ENCODE data around the gene MALT1. TPM values are rescaled to one million over a fixed set of nuclear protein-coding genes. Genes with fewer than 3 reads are reported as not detected.
"Not testable (repeated sequence)": the region's sequence is repeated elsewhere in the genome, so short reads cannot be mapped to it uniquely, and the experiment has no call there.

Gene MALT1
- total RNA-seq, 5 donors from 2014 or later (not counting 1 experiment from before 2014, with no cell fraction given) = 54.5 to 83.2 (median 69.5) TPM

- no peaks in the 10 kb centered on the region for H3K36me3 ChIP-seq (ENCODE audit: control insufficient read depth in 2 of 2, extremely low read depth in 1 of 2, insufficient read depth in 1 of 2, low read length in 1 of 2)
- CTCF ChIA-PET = interaction anchor here in 1 of 2 donors (0.5 to 1.2 kb wide), 2 partner anchors 8 to 18 kb away, joined by 5 to 6 read pairs; no protein-coding TSS in a partner anchor
- H3K27ac Mint-ChIP-seq = peak overlapping the region; percentile 40 to 44
These were observed 84.2 kb downstream of the MALT1 start for GRCh38 chr18:58755304-58756010.

GRCh38 chr18:58756148-58756547, 84.9 kb downstream of the MALT1 start:
- Histone ChIP-seq H3K36me3 (ENCODE audit: control insufficient read depth in 2 of 2, extremely low read depth in 1 of 2, insufficient read depth in 1 of 2, low read length in 1 of 2) (no peaks in the 10 kb centered on the region), H3K4me1 (ENCODE audit: control insufficient read depth in 1 of 2, extremely low read depth in 1 of 2, insufficient read depth in 2 of 2, low read length in 2 of 2) (peaks cover 19 to 28% of the 10 kb centered on the region in 2 experiments), H3K4me3 (ENCODE audit: control insufficient read depth in 1 of 2, extremely low read depth in 1 of 2, low read length in 1 of 2) (no peak overlapping the region), H3K27me3 (replicated peaks in 1 of 2; ENCODE audit: control insufficient read depth in 2 of 2, extremely low read depth in 1 of 2, insufficient read depth in 2 of 2, low read length in 1 of 2) (no peaks in the 10 kb centered on the region), H3K27ac (ENCODE audit: low read length) (no peak overlapping the region), H3K9me3 (no peaks in the 10 kb centered on the region)
- Mint-ChIP-seq H3K4me1 (peaks cover 31 to 52% (median 43%) of the 10 kb centered on the region in 3 donors), H3K4me3 (peak overlapping the region in 1 of 3 donors; percentile 38), H3K27ac (no peak overlapping the region), H3K9me3 (no peaks in the 10 kb centered on the region), H3K36me3 (no peaks in the 10 kb centered on the region), H3K27me3 (no peaks in the 10 kb centered on the region)
- DNase-seq (no peak), ATAC-seq (replicated peaks in 1 of 4) (no peak)
- ChIA-PET POLR2A (no interaction called here), CTCF (interaction anchor here in 1 of 2 donors (0.5 to 1.2 kb wide), 2 partner anchors 8 to 17 kb away, joined by 5 to 6 read pairs; no protein-coding TSS in a partner anchor)
- WGBS (ENCODE audit: insufficient coverage) = 88% methylated on average over 4 of the region's 10 CpGs

More at GRCh38 chr18:58755304-58756010, 84.2 kb downstream of the MALT1 start:
- POLR2A ChIA-PET = interaction anchor here in 1 of 2 donors (0.6 kb wide), 1 partner anchor 10 kb away, joined by 3 read pairs; no protein-coding TSS in a partner anchor
- Histone ChIP-seq H3K4me1 (ENCODE audit: control insufficient read depth in 1 of 2, extremely low read depth in 1 of 2, insufficient read depth in 2 of 2, low read length in 2 of 2) (peaks cover 15 to 24% of the 10 kb centered on the region in 2 experiments), H3K9me3 (no peaks in the 10 kb centered on the region), H3K27me3 (replicated peaks in 1 of 2; ENCODE audit: control insufficient read depth in 2 of 2, extremely low read depth in 1 of 2, insufficient read depth in 2 of 2, low read length in 1 of 2) (no peaks in the 10 kb centered on the region), H3K4me3 (ENCODE audit: control insufficient read depth in 1 of 2, extremely low read depth in 1 of 2, low read length in 1 of 2) (no peak overlapping the region), H3K27ac (ENCODE audit: low read length) (no peak overlapping the region)
- DNase-seq (peak in 19 of 35 experiments; percentile 14 to 50 (median 20)), ATAC-seq (replicated peaks in 1 of 4) (peak; percentile 44 to 71 (median 59))
- peaks cover 27 to 48% (median 40%) of the 10 kb centered on the region in 3 donors for H3K4me1 Mint-ChIP-seq
- peaks cover 5% of the 10 kb centered on the region for H3K36me3 Mint-ChIP-seq
- 83% methylated on average over 14 of the region's 15 CpGs for WGBS (ENCODE audit: insufficient coverage)
- H3K4me3 Mint-ChIP-seq = peak overlapping the region in 1 of 3 donors; percentile 38
- no peaks in the 10 kb centered on the region for H3K9me3 Mint-ChIP-seq
- H3K27me3 Mint-ChIP-seq = no peaks in the 10 kb centered on the region

- DNase-seq = no peak
- H3K4me1 ChIP-seq (ENCODE audit: control insufficient read depth in 1 of 2, extremely low read depth in 1 of 2, insufficient read depth in 2 of 2, low read length in 2 of 2) = peaks cover 20 to 31% of the 10 kb centered on the region in 2 experiments
- no peak overlapping the region for H3K4me3 ChIP-seq (ENCODE audit: control insufficient read depth in 1 of 2, extremely low read depth in 1 of 2, low read length in 1 of 2)
- H3K27ac Mint-ChIP-seq = no peak overlapping the region
- H3K9me3 Mint-ChIP-seq = no peaks in the 10 kb centered on the region
- peaks cover 37 to 58% (median 49%) of the 10 kb centered on the region in 3 donors for H3K4me1 Mint-ChIP-seq
- no peaks in the 10 kb centered on the region for H3K36me3 ChIP-seq (ENCODE audit: control insufficient read depth in 2 of 2, extremely low read depth in 1 of 2, insufficient read depth in 1 of 2, low read length in 1 of 2)
- WGBS (ENCODE audit: insufficient coverage) = 92% methylated on average over 8 of the region's 8 CpGs
- no peaks in the 10 kb centered on the region for H3K36me3 Mint-ChIP-seq
- ATAC-seq (replicated peaks in 1 of 4) = no peak
- no peaks in the 10 kb centered on the region for H3K9me3 ChIP-seq
- ChIA-PET POLR2A (no interaction called here), CTCF (interaction anchor here in 1 of 2 donors (0.6 kb wide), 1 partner anchor 146 kb away, joined by 5 read pairs; no protein-coding TSS in a partner anchor)
- no peak overlapping the region for H3K27ac ChIP-seq (ENCODE audit: low read length)
- H3K27me3 ChIP-seq (replicated peaks in 1 of 2; ENCODE audit: control insufficient read depth in 2 of 2, extremely low read depth in 1 of 2, insufficient read depth in 2 of 2, low read length in 1 of 2) = no peaks in the 10 kb centered on the region
- H3K4me3 Mint-ChIP-seq = no peak overlapping the region
- H3K27me3 Mint-ChIP-seq = no peaks in the 10 kb centered on the region
These were observed 85.5 kb downstream of the MALT1 start for GRCh38 chr18:58756596-58757240.

- not testable (repeated sequence) for H3K27ac ChIP-seq (ENCODE audit: low read length); H3K9me3 Mint-ChIP-seq; H3K9me3 ChIP-seq; H3K4me3 ChIP-seq (ENCODE audit: control insufficient read depth in 1 of 2, extremely low read depth in 1 of 2, low read length in 1 of 2); H3K4me3 Mint-ChIP-seq; H3K27me3 ChIP-seq (replicated peaks in 1 of 2; ENCODE audit: control insufficient read depth in 2 of 2, extremely low read depth in 1 of 2, insufficient read depth in 2 of 2, low read length in 1 of 2); H3K27ac Mint-ChIP-seq; H3K36me3 Mint-ChIP-seq; DNase-seq; ATAC-seq (replicated peaks in 1 of 4); H3K36me3 ChIP-seq (ENCODE audit: control insufficient read depth in 2 of 2, extremely low read depth in 1 of 2, insufficient read depth in 1 of 2, low read length in 1 of 2); H3K27me3 Mint-ChIP-seq
- ChIA-PET POLR2A (interaction anchor here in 1 of 2 donors (0.6 kb wide), 1 partner anchor 38 kb away, joined by 3 read pairs; no protein-coding TSS in a partner anchor), CTCF (interaction anchor here in 1 of 2 donors (0.6 kb wide), 1 partner anchor 147 kb away, joined by 5 read pairs; no protein-coding TSS in a partner anchor)
- peaks cover 41 to 62% (median 55%) of the 10 kb centered on the region in 3 donors for H3K4me1 Mint-ChIP-seq
- peaks cover 20 to 36% of the 10 kb centered on the region in 2 experiments for H3K4me1 ChIP-seq (ENCODE audit: control insufficient read depth in 1 of 2, extremely low read depth in 1 of 2, insufficient read depth in 2 of 2, low read length in 2 of 2)
- 97% methylated on average over 5 of the region's 7 CpGs for WGBS (ENCODE audit: insufficient coverage)
These were observed 86.1 kb downstream of the MALT1 start for GRCh38 chr18:58757351-58757750.

GRCh38 chr18:58758046-58758445, 86.8 kb downstream of the MALT1 start:
- Mint-ChIP-seq H3K4me1 (peaks cover 41 to 66% (median 60%) of the 10 kb centered on the region in 3 donors), H3K4me3 (no peak overlapping the region), H3K27me3 (peaks cover under 1 to 1% of the 10 kb centered on the region in 2 donors), H3K9me3 (no peaks in the 10 kb centered on the region), H3K36me3 (no peaks in the 10 kb centered on the region), H3K27ac (peak overlapping the region in 1 of 2 donors; percentile 1)
- H3K36me3 ChIP-seq (ENCODE audit: control insufficient read depth in 2 of 2, extremely low read depth in 1 of 2, insufficient read depth in 1 of 2, low read length in 1 of 2) = no peaks in the 10 kb centered on the region
- no peak overlapping the region for H3K4me3 ChIP-seq (ENCODE audit: control insufficient read depth in 1 of 2, extremely low read depth in 1 of 2, low read length in 1 of 2)
- DNase-seq = no peak
- WGBS (ENCODE audit: insufficient coverage) = 73% methylated on average over 2 of the region's 3 CpGs
- ChIA-PET POLR2A (interaction anchor here in 1 of 2 donors (0.6 kb wide), 1 partner anchor 39 kb away, joined by 3 read pairs; no protein-coding TSS in a partner anchor), CTCF (no interaction called here)
- H3K9me3 ChIP-seq = no peaks in the 10 kb centered on the region
- ATAC-seq (replicated peaks in 1 of 4) = no peak
- H3K27ac ChIP-seq (ENCODE audit: low read length) = no peak overlapping the region
- peaks cover 0 to 11% of the 10 kb centered on the region in 2 experiments for H3K27me3 ChIP-seq (replicated peaks in 1 of 2; ENCODE audit: control insufficient read depth in 2 of 2, extremely low read depth in 1 of 2, insufficient read depth in 2 of 2, low read length in 1 of 2)
- peaks cover 20 to 36% of the 10 kb centered on the region in 2 experiments for H3K4me1 ChIP-seq (ENCODE audit: control insufficient read depth in 1 of 2, extremely low read depth in 1 of 2, insufficient read depth in 2 of 2, low read length in 2 of 2)

GRCh38 chr18:58758606-58759005, 87.3 kb downstream of the MALT1 start:
- H3K9me3 Mint-ChIP-seq = no peaks in the 10 kb centered on the region
- POLR2A ChIA-PET = no interaction called here
- DNase-seq (no peak), ATAC-seq (replicated peaks in 1 of 4) (no peak)
- Histone ChIP-seq H3K9me3 (no peaks in the 10 kb centered on the region), H3K4me3 (ENCODE audit: control insufficient read depth in 1 of 2, extremely low read depth in 1 of 2, low read length in 1 of 2) (no peak overlapping the region), H3K27me3 (replicated peaks in 1 of 2; ENCODE audit: control insufficient read depth in 2 of 2, extremely low read depth in 1 of 2, insufficient read depth in 2 of 2, low read length in 1 of 2) (peaks cover 0 to 12% of the 10 kb centered on the region in 2 experiments), H3K27ac (ENCODE audit: low read length) (no peak overlapping the region), H3K4me1 (ENCODE audit: control insufficient read depth in 1 of 2, extremely low read depth in 1 of 2, insufficient read depth in 2 of 2, low read length in 2 of 2) (peaks cover 20 to 36% of the 10 kb centered on the region in 2 experiments), H3K36me3 (ENCODE audit: control insufficient read depth in 2 of 2, extremely low read depth in 1 of 2, insufficient read depth in 1 of 2, low read length in 1 of 2) (no peaks in the 10 kb centered on the region)
- H3K27me3 Mint-ChIP-seq = peaks cover 3% of the 10 kb centered on the region in 2 donors
- WGBS (ENCODE audit: insufficient coverage) = 93% methylated on average over 9 of the region's 9 CpGs
- CTCF ChIA-PET = interaction anchor here in 1 of 2 donors (1.2 kb wide), 1 partner anchor 229 kb away, joined by 4 read pairs; no protein-coding TSS in a partner anchor
- H3K4me3 Mint-ChIP-seq = no peak overlapping the region
- H3K36me3 Mint-ChIP-seq = no peaks in the 10 kb centered on the region
- peaks cover 42 to 66% (median 63%) of the 10 kb centered on the region in 3 donors for H3K4me1 Mint-ChIP-seq
- no peak overlapping the region for H3K27ac Mint-ChIP-seq
